SK-N-SH (cell line): Measurements from ENCODE around the gene NR1D2.

Experiments
- EZH2phosphoT487 ChIP-seq: fragments of 200-600 bp; sonication (generic); IDR thresholded peaks from 2 replicates; pipeline ENCODE4 v1.6.1; 2017; ENCODE audit warnings: low read depth, mixed run types, mild to moderate bottlenecking, antibody characterized with exemption, moderate library complexity, borderline replicate concordance
- POLR2AphosphoS5 ChIP-seq: IDR thresholded peaks from 2 replicates; pipeline ENCODE4 v1.6.1; 2012; ENCODE audit warnings: low read depth, low read length
- RXRA ChIP-seq: IDR thresholded peaks from 2 replicates; pipeline ENCODE4 v1.4.0; 2012; ENCODE audit warnings: low read depth, mild to moderate bottlenecking, borderline replicate concordance
- SIN3A ChIP-seq: IDR thresholded peaks from 2 replicates; pipeline ENCODE4 v1.6.1; 2012; ENCODE audit warnings: low read depth, mild to moderate bottlenecking, low read length, moderate library complexity, borderline replicate concordance
- YY1 ChIP-seq: IDR thresholded peaks from 2 replicates; pipeline ENCODE4 v1.4.0; 2012; ENCODE audit warnings: low read depth, mild to moderate bottlenecking
- TF ChIP-seq, protein P1 (sequence below): fragments of 200-600 bp; sonication (generic); IDR thresholded peaks from 2 replicates; pipeline ENCODE4 v1.6.1; 2017; ENCODE audit warnings: antibody characterized with exemption, mild to moderate bottlenecking, moderate library complexity

DNA sequence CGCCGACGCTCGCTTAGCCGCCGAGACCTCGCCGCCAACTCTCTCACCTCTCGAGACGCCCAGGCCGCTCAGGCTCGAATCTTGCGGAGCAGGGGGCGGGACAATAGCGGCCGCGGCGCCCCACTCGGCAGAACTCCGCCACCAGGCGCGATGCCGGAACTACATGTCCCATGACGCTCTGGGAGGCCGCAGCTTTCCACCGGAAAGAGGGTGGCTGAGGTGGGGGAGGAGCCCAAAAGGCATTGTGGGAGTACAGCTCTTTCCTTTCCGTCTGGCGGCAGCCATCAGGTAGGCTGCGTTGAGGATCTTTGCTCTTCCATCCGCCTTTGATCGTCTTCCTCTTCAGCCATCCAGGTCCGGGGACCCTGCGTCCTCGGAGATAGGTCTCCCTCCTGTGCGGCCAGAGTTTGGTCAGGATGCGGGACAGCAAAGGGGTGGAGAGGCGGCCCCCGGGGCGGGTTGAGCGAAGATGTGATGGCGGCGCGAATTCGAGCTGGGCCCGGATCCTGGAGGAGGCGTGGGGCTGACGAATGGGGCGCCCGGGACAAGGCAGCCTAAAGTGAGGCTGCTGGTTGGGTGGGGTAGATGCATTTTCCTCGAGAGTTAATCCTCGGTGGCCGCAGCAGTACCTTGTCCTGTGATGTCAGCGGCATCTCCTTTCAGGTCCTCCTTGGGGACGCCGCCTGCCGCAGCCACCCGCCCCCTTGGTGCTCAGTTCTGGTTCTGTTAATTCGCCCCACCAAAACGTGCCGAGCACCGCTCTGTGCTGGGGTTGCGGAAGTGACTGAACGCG, 28.0 kb upstream of the NR1D2 start, which contains the start of the genes NKIRAS1 and RPL15:
- TF ChIP-seq, protein P1, sequence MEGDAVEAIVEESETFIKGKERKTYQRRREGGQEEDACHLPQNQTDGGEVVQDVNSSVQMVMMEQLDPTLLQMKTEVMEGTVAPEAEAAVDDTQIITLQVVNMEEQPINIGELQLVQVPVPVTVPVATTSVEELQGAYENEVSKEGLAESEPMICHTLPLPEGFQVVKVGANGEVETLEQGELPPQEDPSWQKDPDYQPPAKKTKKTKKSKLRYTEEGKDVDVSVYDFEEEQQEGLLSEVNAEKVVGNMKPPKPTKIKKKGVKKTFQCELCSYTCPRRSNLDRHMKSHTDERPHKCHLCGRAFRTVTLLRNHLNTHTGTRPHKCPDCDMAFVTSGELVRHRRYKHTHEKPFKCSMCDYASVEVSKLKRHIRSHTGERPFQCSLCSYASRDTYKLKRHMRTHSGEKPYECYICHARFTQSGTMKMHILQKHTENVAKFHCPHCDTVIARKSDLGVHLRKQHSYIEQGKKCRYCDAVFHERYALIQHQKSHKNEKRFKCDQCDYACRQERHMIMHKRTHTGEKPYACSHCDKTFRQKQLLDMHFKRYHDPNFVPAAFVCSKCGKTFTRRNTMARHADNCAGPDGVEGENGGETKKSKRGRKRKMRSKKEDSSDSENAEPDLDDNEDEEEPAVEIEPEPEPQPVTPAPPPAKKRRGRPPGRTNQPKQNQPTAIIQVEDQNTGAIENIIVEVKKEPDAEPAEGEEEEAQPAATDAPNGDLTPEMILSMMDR, result no peak
- TF ChIP-seq POLR2AphosphoS5 (peak; percentile 100), SIN3A (peak; percentile 85), YY1 (peak; percentile 88), RXRA (no peak), EZH2phosphoT487 (no peak)
